ENCODE measurements around the gene RYR3.

DNA sequence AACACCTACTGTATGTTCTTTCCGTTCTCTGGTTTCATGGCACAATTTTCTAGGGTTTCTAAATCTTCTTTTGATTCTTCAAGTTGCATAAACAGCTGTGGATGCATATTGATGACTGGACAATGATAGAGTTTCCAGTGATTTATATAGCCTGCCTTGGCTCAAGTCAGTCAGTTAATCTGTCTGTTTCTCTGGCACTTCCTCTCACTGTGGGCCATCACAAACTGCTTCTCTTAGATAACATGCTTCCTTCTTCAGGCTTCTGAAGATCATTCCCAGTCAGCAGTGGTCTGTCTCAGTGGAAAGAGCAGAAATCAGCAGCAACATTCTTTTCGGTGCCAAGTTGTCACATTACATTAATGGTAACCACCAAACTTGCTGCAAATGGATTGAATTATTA, 207.2 kb downstream of the RYR3 start:
- no peak for TF ChIP-seq MYNN (tag by site-specific recombination; IDR thresholded peaks at IDR 0.05; ENCODE audit: borderline replicate concordance)
- no peak for TF ChIP-seq ZNF121 (tag by site-specific recombination; IDR thresholded peaks at IDR 0.05)
- TF ChIP-seq ZNF324 (tag by site-specific recombination; IDR thresholded peaks at IDR 0.05) = no peak
- TF ChIP-seq BCL11A (tag by site-specific recombination; IDR thresholded peaks at IDR 0.05; ENCODE audit: low read depth) = no peak
- no peak for TF ChIP-seq ZNF423 (tag by site-specific recombination; IDR thresholded peaks at IDR 0.05)

Measured in HEK293 (cell line).